Measurements from ENCODE around the gene DLG1. TPM values are rescaled to one million over a fixed set of nuclear protein-coding genes. Genes with fewer than 3 reads are reported as not detected.

Gene DLG1
- total and polyA plus RNA-seq, 12 donors, result 20.7 to 97.4 (median 54.0) TPM

- H3K36me3 ChIP-seq, result peaks cover 0 to 88% (median 21%) of the 10 kb centered on the region in 9 donors
Measured at GRCh38 chr3:197136744-197137143, 161.7 kb downstream of the DLG1 start.

GRCh38 chr3:197135212-197135611, 163.2 kb downstream of the DLG1 start:
- TF ChIP-seq CTCF (IDR thresholded peaks at IDR 0.05), result no peak
- intact Hi-C loops (cut with DNase I), result no loop called here
- Histone ChIP-seq H3K4me3 (no peak overlapping the region), H3K9me3 (peaks cover 0 to 13% (median 0%) of the 10 kb centered on the region in 11 donors), H3K27me3 (no peaks in the 10 kb centered on the region), H3K36me3 (peaks cover 0 to 81% (median 21%) of the 10 kb centered on the region in 9 donors), H3K27ac (no peak overlapping the region), H3K4me1 (no peaks in the 10 kb centered on the region)
- DNase-seq (no peak), ATAC-seq (no peak)
- 94 to 95% methylated on average over 5 of the region's 5 CpGs for WGBS, 2 donors

More at GRCh38 chr3:197136744-197137143, 161.7 kb downstream of the DLG1 start:
- Histone ChIP-seq H3K4me1 (no peaks in the 10 kb centered on the region), H3K9me3 (peaks cover 0 to 13% (median 0%) of the 10 kb centered on the region in 11 donors), H3K27ac (no peak overlapping the region), H3K4me3 (no peak overlapping the region), H3K27me3 (no peaks in the 10 kb centered on the region)
- no peak for DNase-seq
- 96 to 99% methylated on average over 3 of the region's 3 CpGs for WGBS, 2 donors
- no peak for TF ChIP-seq CTCF (IDR thresholded peaks at IDR 0.05)
- ATAC-seq, result no peak
- intact Hi-C loops (cut with DNase I), result no loop called here

- DNase-seq (no peak), ATAC-seq (no peak)
- Histone ChIP-seq H3K27me3 (no peaks in the 10 kb centered on the region), H3K36me3 (peaks cover 0 to 81% (median 21%) of the 10 kb centered on the region in 9 donors), H3K9me3 (peaks cover 0 to 13% (median 0%) of the 10 kb centered on the region in 11 donors), H3K4me1 (no peaks in the 10 kb centered on the region), H3K4me3 (no peak overlapping the region), H3K27ac (no peak overlapping the region)
- intact Hi-C loops (cut with DNase I), result no loop called here
- no peak for TF ChIP-seq CTCF (IDR thresholded peaks at IDR 0.05)
- 92 to 97% methylated on average over 2 of the region's 2 CpGs for WGBS, 2 donors
Measured at GRCh38 chr3:197132916-197133530, 165.4 kb downstream of the DLG1 start.

GRCh38 chr3:197125636-197126035, 172.8 kb downstream of the DLG1 start:
- no peak for TF ChIP-seq CTCF (IDR thresholded peaks at IDR 0.05)
- intact Hi-C loops (cut with DNase I), result no loop called here
- no peak for ATAC-seq
- Histone ChIP-seq H3K4me1 (no peaks in the 10 kb centered on the region), H3K27me3 (no peaks in the 10 kb centered on the region), H3K27ac (no peak overlapping the region), H3K4me3 (no peak overlapping the region), H3K36me3 (peaks cover 0 to 61% (median 8%) of the 10 kb centered on the region in 9 donors), H3K9me3 (peaks cover 0 to 9% (median 0%) of the 10 kb centered on the region in 11 donors)
- WGBS, 2 donors, result 89 to 94% methylated on average over 2 of the region's 2 CpGs
- DNase-seq, result no peak

All from heart right ventricle (tissue), 16 donors.